Gastroesophageal sphincter (tissue), 4 donors: ENCODE measurements around the gene U2AF2. TPM values are rescaled to one million over a fixed set of nuclear protein-coding genes. Genes with fewer than 3 reads are reported as not detected.

Experiments used
- ATAC-seq: fragments of 150-250 bp; one replicate; pipeline ENCODE4 v1.9.1; 2016; ENCODE audit warnings: mild to moderate bottlenecking, moderate library complexity
- H3K27ac ChIP-seq, 4 donors: fragments of 200-600 bp; sonication (generic) in 3 of 4; 1 replicate in 3 of 4; 2 replicates in 1 of 4; pipeline ENCODE4 v1.5.1; 2016 to 2019
- H3K27me3 ChIP-seq: fragments of 200-600 bp; sonication (generic); one replicate; pipeline ENCODE4 v1.5.1; 2019
- H3K36me3 ChIP-seq, 2 donors: fragments of 200-600 bp; sonication (generic); one replicate each; pipeline ENCODE4 v1.5.1; 2019; ENCODE audit warnings: control low read depth in 1 of 2
- H3K4me1 ChIP-seq, 3 donors: fragments of 200-600 bp; sonication (generic); 1 replicate in 2 of 3; 2 replicates in 1 of 3; pipeline ENCODE4 v1.5.1; 2016 to 2019; ENCODE audit warnings: control low read depth in 2 of 3
- H3K4me3 ChIP-seq, 2 donors: fragments of 200-600 bp; sonication (generic); one replicate each; pipeline ENCODE4 v1.5.1; 2019; ENCODE audit warnings: mild to moderate bottlenecking in 1 of 2, moderate library complexity in 1 of 2
- H3K9me3 ChIP-seq, 3 donors: fragments of 200-600 bp; sonication (generic); one replicate each; pipeline ENCODE4 v1.5.1; 2017 to 2019; ENCODE audit warnings: control low read depth in 2 of 3
- EP300 ChIP-seq: sonication (generic); formaldehyde crosslinking; IDR thresholded peaks from one replicate; pipeline ENCODE4 v1.6.1; 2017; ENCODE audit warnings: antibody characterized with exemption, mild to moderate bottlenecking
- POLR2A ChIP-seq, 2 donors: fragments of 450-650 bp; IDR thresholded peaks; one replicate each; pipeline ENCODE4 v1.6.1; 2017; ENCODE audit warnings: antibody characterized with exemption in 2 of 2, mild to moderate bottlenecking in 2 of 2, moderate library complexity in 1 of 2
- POLR2AphosphoS5 ChIP-seq: sonication (generic); formaldehyde crosslinking; IDR thresholded peaks from one replicate; pipeline ENCODE4 v1.6.1; 2017; ENCODE audit warnings: antibody characterized with exemption
- WGBS, 2 donors: methylation state at CpG; one replicate each; pipeline ENCODE4 v1.1.5; 2018; ENCODE audit warnings: low coverage in 1 of 2; 5-methylcytosine and 5-hydroxymethylcytosine counted together
- total RNA-seq, 4 donors: library from RNA; depleted of rRNA; stranded (reverse); fragments of >200 nt; gene quantifications; one replicate each; pipeline ENCODE4 v1.1.0, GENCODE V29; 2016
- TF ChIP-seq, protein P1 (sequence below), 4 experiments: fragments of 200-600 bp in 2 of 4; fragments of 450-650 bp in 2 of 4; sonication (generic) in 1 of 4; IDR thresholded peaks; one replicate each; pipeline ENCODE4 v1.5.1; 2017 to 2019; ENCODE audit warnings: antibody characterized with exemption in 4 of 4, mild to moderate bottlenecking in 2 of 4, moderate library complexity in 2 of 4

U2AF2 gene
- total RNA-seq, 4 donors from 2014 or later: 68.9 to 97.9 (median 91.4) TPM

DNA sequence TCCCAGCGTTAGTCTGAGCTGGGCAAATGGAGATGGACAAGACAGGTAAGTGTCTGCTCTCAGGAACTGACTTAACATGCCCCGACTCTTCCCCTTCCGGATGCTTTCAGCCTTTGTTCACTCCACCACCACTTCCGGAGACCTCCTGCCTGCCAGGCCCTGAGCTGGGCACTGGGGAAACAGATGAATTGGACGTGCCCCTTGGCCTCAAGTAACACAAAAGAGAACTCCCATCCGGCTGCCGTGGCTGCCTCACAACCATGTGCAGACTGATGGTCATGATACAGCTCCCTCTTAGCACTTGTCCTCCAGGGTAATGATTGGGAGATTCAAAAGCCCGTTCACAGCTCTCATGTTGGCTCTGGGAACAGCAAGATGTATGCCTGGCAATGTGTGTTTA, 37.4 kb upstream of the U2AF2 start:
- no peak for ATAC-seq

DNA sequence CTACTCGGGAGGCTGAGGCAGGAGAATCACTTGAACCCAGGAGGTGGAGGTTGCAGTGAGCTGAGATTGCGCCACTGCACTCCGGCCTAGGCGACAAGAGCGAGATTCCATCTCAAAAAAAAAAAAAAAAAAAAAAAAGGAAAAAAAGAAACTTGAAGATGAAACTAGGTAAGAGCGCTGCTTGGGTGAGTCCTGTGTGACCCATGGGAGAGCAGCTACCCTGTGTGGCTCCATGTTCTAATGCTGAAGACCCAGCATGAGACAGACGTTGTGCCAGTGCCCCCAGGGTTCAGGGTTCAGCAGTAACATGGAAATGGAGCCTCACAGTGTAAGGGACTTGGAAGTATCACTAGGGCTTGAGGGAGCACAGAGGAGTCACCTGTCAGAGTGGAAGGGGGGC, 36.4 kb upstream of the U2AF2 start:
- no peak overlapping the region for H3K4me3 ChIP-seq
- peaks cover 0 to 19% (median 0%) of the 10 kb centered on the region in 3 donors for H3K4me1 ChIP-seq
- no peaks in the 10 kb centered on the region for H3K9me3 ChIP-seq
- WGBS, 2 donors: 66 to 72% methylated on average over 3 to 5 of the region's 7 CpGs
- H3K27me3 ChIP-seq: no peaks in the 10 kb centered on the region
- H3K27ac ChIP-seq: peak overlapping the region in 3 of 4 donors; percentile 9 to 30 (median 14)
- peaks cover 0 to 72% of the 10 kb centered on the region in 2 donors for H3K36me3 ChIP-seq
- ATAC-seq: no peak
- TF ChIP-seq POLR2AphosphoS5: no peak
- no peak for TF ChIP-seq POLR2A (IDR thresholded peaks at IDR 0.05)
- no peak for TF ChIP-seq EP300
- TF ChIP-seq, protein P1, sequence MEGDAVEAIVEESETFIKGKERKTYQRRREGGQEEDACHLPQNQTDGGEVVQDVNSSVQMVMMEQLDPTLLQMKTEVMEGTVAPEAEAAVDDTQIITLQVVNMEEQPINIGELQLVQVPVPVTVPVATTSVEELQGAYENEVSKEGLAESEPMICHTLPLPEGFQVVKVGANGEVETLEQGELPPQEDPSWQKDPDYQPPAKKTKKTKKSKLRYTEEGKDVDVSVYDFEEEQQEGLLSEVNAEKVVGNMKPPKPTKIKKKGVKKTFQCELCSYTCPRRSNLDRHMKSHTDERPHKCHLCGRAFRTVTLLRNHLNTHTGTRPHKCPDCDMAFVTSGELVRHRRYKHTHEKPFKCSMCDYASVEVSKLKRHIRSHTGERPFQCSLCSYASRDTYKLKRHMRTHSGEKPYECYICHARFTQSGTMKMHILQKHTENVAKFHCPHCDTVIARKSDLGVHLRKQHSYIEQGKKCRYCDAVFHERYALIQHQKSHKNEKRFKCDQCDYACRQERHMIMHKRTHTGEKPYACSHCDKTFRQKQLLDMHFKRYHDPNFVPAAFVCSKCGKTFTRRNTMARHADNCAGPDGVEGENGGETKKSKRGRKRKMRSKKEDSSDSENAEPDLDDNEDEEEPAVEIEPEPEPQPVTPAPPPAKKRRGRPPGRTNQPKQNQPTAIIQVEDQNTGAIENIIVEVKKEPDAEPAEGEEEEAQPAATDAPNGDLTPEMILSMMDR (IDR thresholded peaks at IDR 0.05): no peak

More for the DNA sequence above, 37.4 kb upstream of the U2AF2 start:
- Histone ChIP-seq H3K9me3 (no peaks in the 10 kb centered on the region), H3K36me3 (peaks cover 0 to 72% of the 10 kb centered on the region in 2 donors), H3K4me1 (peaks cover 0 to 18% (median 0%) of the 10 kb centered on the region in 3 donors), H3K4me3 (no peak overlapping the region), H3K27me3 (no peaks in the 10 kb centered on the region), H3K27ac (no peak overlapping the region)
- WGBS, 2 donors: 84% methylated on average over 4 of the region's 8 CpGs; no CpG with 5 or more reads in 1 of the 2 donors
- TF ChIP-seq, protein P1 (IDR thresholded peaks at IDR 0.05): no peak
- no peak for TF ChIP-seq POLR2A (IDR thresholded peaks at IDR 0.05)
- no peak for TF ChIP-seq EP300
- no peak for TF ChIP-seq POLR2AphosphoS5

DNA sequence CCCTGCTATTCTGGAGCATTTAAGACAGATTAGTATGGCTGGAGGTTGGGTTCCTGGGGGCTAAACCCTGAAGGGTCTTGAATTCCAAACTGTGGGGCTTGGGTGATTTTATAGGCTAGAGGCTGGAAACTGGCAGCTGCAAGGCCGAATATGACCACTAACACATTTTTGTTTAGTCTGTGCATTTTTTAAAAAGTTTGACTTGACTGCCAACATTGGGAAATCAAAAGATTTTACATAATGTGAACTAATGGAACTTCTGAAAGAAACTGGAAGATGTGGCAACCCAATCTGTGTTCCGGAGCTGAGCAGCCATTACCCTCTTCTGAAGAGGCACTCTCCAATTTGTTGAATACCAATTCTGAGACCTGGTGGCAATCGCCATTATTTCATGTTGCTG, 35.5 kb upstream of the U2AF2 start:
- H3K27me3 ChIP-seq: no peaks in the 10 kb centered on the region
- no peak for ATAC-seq
- no peaks in the 10 kb centered on the region for H3K9me3 ChIP-seq
- peaks cover 0 to 63% of the 10 kb centered on the region in 2 donors for H3K36me3 ChIP-seq
- 62 to 63% methylated on average over 2 to 3 of the region's 3 CpGs for WGBS, 2 donors
- no peak overlapping the region for H3K4me3 ChIP-seq
- TF ChIP-seq POLR2AphosphoS5 (no peak), EP300 (no peak), POLR2A (IDR thresholded peaks at IDR 0.05) (no peak)
- TF ChIP-seq, protein P1 (IDR thresholded peaks at IDR 0.05): peak in 2 of 4 experiments; percentile 10 to 15
- H3K4me1 ChIP-seq: peaks cover 0 to 26% (median 0%) of the 10 kb centered on the region in 3 donors
- peak overlapping the region in 3 of 4 donors; percentile 14 to 37 (median 30) for H3K27ac ChIP-seq

DNA sequence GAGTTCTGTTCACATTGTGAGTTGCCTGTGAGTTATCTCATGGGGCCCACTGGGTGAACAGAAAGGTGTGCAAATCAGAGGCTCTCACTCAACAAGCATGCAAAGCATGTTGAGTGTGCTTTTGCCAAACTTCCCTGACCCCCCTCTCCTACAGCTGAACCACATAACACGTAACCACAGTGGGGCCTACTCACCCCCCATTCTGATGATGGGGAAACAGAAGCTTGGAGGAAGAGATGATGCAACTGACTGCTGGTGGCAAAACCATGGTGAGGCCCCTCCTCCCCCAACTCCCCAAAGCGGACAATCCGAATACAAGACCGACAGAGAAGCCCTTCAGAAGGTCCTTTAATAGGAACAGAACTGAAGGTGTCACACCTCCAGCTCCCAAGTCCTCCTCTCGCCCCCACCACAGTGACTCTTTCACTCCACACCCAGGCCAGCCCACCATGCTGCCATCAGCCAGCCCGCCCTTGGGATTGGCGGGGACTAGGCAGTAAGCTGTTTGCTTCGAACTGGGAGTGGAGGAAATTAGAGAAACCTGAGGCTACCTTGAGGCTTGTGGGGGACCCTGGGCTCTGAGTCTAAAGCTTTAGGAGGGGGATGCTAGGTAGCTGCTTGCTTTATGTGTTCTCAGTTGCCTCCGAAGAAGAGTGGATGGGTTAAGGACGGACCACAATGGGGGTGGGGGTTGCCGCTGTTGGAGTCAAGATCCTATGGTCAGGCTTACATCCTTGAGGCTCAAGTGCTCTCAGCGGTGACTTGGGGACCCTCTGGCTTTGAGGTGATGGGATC, 34.2 kb upstream of the U2AF2 start:
- WGBS, 2 donors: 89% methylated on average over 3 of the region's 12 CpGs; no CpG with 5 or more reads in 1 of the 2 donors
- no peaks in the 10 kb centered on the region for H3K27me3 ChIP-seq
- H3K4me3 ChIP-seq: no peak overlapping the region
- ATAC-seq: no peak
- no peaks in the 10 kb centered on the region for H3K9me3 ChIP-seq
- H3K27ac ChIP-seq: no peak overlapping the region
- TF ChIP-seq EP300: no peak
- TF ChIP-seq, protein P1 (IDR thresholded peaks at IDR 0.05): no peak
- no peak for TF ChIP-seq POLR2AphosphoS5
- TF ChIP-seq POLR2A (IDR thresholded peaks at IDR 0.05): no peak
- H3K4me1 ChIP-seq: peaks cover 0 to 34% (median 0%) of the 10 kb centered on the region in 3 donors
- H3K36me3 ChIP-seq: peaks cover 0 to 50% of the 10 kb centered on the region in 2 donors
